Liver (tissue), 3 donors: ENCODE results near the gene ADM2.

Source experiments
- CTCF ChIP-seq: fragments of 150-350 bp; IDR thresholded peaks from 2 replicates; pipeline ENCODE4 v1.5.1; 2017; ENCODE audit warnings: improper control_type of control experiment, low read depth, low read length; ENCODE audit not compliant: missing input control
- FOXA1 ChIP-seq: IDR thresholded peaks from 2 replicates; pipeline ENCODE4 v1.6.1; 2016; ENCODE audit warnings: antibody characterized with exemption
- GABPA ChIP-seq, 2 donors: IDR thresholded peaks in 1 of 2; conservative IDR thresholded peaks in 1 of 2; 2 replicates each; pipeline ENCODE4 v1.6.1; 2016; ENCODE audit warnings: antibody characterized with exemption in 2 of 2, mild to moderate bottlenecking in 1 of 2, moderate library complexity in 1 of 2
- JUND ChIP-seq, 2 donors: IDR thresholded peaks; 2 replicates each; pipeline ENCODE4 v1.6.1; 2016; ENCODE audit warnings: antibody characterized with exemption in 2 of 2
- MAX ChIP-seq: IDR thresholded peaks from 2 replicates; pipeline ENCODE4 v1.6.1; 2016; ENCODE audit warnings: antibody characterized with exemption
- RAD21 ChIP-seq, 2 donors: IDR thresholded peaks; 2 replicates each; pipeline ENCODE4 v1.6.1; 2016; ENCODE audit warnings: antibody characterized with exemption in 2 of 2, mild to moderate bottlenecking in 2 of 2
- SP1 ChIP-seq: IDR thresholded peaks from 2 replicates; pipeline ENCODE4 v1.6.1; 2018; ENCODE audit warnings: antibody characterized with exemption, mild to moderate bottlenecking
- TAF1 ChIP-seq: conservative IDR thresholded peaks from 2 replicates; pipeline ENCODE4 v1.6.1; 2016; ENCODE audit warnings: antibody characterized with exemption, mild to moderate bottlenecking
- YY1 ChIP-seq: IDR thresholded peaks from 2 replicates; pipeline ENCODE4 v1.6.1; 2016; ENCODE audit warnings: antibody characterized with exemption, mild to moderate bottlenecking
- ZBTB33 ChIP-seq: IDR thresholded peaks from 2 replicates; pipeline ENCODE4 v1.6.1; 2016; ENCODE audit warnings: antibody characterized with exemption
- donor health status: healthy.
- donor health status: healthy.

- TF ChIP-seq CTCF (no peak), ZBTB33 (no peak), RAD21 (IDR thresholded peaks at IDR 0.05) (no peak), YY1 (no peak), SP1 (no peak), MAX (no peak), JUND (IDR thresholded peaks at IDR 0.05) (no peak), GABPA (IDR thresholded peaks at IDR 0.05 in 1 of 2, conservative IDR thresholded peaks at IDR 0.05 in 1 of 2) (no peak), TAF1 (no peak), FOXA1 (no peak)
These were observed 28.7 kb upstream of the ADM2 start for GRCh38 chr22:50452649-50453048.
